Astrocyte (in vitro differentiated cells and primary cell): Measurements from ENCODE around the gene DRD4.

Experiments used
- EZH2 ChIP-seq: IDR thresholded peaks from 2 replicates; pipeline ENCODE4 v1.6.1; 2012; ENCODE audit warnings: mild to moderate bottlenecking, low read length, inconsistent platforms; ENCODE audit not compliant: insufficient read depth
- TF ChIP-seq, protein P1 (sequence below): IDR thresholded peaks from 2 replicates; pipeline ENCODE4 v1.5.1; 2011; ENCODE audit warnings: low read depth, mild to moderate bottlenecking, inconsistent platforms, low read length, moderate library complexity; ENCODE audit not compliant: insufficient read depth

DNA sequence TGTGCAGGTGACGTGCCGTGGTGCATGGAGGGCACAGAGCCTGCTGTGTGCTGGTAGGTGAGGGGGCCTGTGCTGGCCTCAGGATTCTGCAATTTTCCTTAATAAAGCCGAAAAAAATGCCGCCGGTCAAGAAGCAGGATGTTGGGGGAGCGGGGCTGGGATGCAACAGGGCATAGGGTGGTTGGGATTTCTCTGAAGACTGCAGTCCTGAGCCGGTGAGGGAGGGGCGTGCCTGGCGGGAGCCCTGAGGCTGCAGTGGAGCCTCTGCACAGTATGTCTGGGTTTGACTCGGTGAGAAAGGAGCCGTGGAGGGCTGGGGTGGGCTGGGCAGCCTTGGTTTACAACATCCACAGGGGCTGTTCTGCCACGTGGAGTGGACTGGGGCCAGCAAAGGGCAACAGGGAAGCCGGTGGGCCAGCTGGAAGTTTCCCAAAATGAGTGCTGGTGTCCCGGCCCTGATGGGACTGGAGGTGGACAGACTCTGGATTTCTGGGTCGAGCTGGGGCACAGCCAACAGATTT lies 13.7 kb upstream of the DRD4 start:
- TF ChIP-seq, protein P1, sequence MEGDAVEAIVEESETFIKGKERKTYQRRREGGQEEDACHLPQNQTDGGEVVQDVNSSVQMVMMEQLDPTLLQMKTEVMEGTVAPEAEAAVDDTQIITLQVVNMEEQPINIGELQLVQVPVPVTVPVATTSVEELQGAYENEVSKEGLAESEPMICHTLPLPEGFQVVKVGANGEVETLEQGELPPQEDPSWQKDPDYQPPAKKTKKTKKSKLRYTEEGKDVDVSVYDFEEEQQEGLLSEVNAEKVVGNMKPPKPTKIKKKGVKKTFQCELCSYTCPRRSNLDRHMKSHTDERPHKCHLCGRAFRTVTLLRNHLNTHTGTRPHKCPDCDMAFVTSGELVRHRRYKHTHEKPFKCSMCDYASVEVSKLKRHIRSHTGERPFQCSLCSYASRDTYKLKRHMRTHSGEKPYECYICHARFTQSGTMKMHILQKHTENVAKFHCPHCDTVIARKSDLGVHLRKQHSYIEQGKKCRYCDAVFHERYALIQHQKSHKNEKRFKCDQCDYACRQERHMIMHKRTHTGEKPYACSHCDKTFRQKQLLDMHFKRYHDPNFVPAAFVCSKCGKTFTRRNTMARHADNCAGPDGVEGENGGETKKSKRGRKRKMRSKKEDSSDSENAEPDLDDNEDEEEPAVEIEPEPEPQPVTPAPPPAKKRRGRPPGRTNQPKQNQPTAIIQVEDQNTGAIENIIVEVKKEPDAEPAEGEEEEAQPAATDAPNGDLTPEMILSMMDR = no peak
- no peak for TF ChIP-seq EZH2
